ENCODE measurements around the gene UGDH.

GRCh38 chr4:39571054-39571453 is 43.8 kb upstream of the UGDH start:
- TF ChIP-seq CTCF (conservative IDR thresholded peaks at IDR 0.05; ENCODE audit: low read depth, low read length) = no peak
- TF ChIP-seq EZH2 (IDR thresholded peaks at IDR 0.05; ENCODE audit: low read length, unreplicated experiment) = no peak
- TF ChIP-seq EZH2phosphoT487 (IDR thresholded peaks at IDR 0.05; ENCODE audit: borderline replicate concordance, low read length) = no peak

All from PC-3 (cell line).